ENCODE measurements around the gene BAIAP2L2.

DNA sequence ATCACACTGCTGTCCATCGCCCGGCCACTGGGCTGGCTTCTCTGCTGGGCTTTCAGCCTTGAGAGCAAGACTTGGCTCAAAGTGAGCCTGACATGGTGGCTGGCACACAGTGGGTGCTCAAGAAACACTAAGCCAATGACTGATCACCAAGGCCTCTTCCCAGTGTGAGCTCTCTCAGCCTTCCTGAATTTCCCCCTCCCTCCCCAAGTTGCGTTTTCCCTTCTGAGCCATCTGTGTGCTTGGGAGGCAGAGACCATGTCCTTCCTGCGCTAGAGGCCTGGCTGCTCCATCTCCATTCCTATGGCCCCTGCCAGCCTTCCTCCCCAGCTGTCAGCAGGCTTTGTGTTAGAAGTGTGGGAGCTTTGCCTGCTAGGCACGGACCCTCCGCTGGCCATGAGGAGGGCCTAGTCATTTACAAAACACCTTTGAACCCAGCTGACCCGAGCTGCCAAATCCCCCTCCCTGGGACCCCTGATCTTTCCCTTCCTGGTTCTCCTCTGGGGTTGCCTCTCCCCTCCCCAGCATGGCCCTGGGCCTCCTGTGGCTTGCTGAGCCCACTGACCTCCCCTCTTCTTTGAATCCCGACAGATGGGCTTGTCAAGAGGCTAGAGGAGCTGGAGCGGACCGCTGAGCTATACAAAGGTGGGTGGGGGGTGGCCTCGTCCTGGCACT lies 40.1 kb downstream of the BAIAP2L2 start:
- TF ChIP-seq, protein P1, sequence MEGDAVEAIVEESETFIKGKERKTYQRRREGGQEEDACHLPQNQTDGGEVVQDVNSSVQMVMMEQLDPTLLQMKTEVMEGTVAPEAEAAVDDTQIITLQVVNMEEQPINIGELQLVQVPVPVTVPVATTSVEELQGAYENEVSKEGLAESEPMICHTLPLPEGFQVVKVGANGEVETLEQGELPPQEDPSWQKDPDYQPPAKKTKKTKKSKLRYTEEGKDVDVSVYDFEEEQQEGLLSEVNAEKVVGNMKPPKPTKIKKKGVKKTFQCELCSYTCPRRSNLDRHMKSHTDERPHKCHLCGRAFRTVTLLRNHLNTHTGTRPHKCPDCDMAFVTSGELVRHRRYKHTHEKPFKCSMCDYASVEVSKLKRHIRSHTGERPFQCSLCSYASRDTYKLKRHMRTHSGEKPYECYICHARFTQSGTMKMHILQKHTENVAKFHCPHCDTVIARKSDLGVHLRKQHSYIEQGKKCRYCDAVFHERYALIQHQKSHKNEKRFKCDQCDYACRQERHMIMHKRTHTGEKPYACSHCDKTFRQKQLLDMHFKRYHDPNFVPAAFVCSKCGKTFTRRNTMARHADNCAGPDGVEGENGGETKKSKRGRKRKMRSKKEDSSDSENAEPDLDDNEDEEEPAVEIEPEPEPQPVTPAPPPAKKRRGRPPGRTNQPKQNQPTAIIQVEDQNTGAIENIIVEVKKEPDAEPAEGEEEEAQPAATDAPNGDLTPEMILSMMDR (IDR thresholded peaks at IDR 0.05; ENCODE audit: insufficient read depth, low read depth, low read length): no peak
- TF ChIP-seq EZH2 (IDR thresholded peaks at IDR 0.05; ENCODE audit: insufficient read depth, low read length): no peak

All from astrocyte (in vitro differentiated cells and primary cell).